IMR-90 (cell line): ENCODE measurements around the gene NNT.
"Not testable (repeated sequence)": the region's sequence is repeated elsewhere in the genome, so short reads cannot be mapped to it uniquely, and the experiment has no call there.

Source experiments
- BHLHE40 ChIP-seq: fragments of 150-350 bp; IDR thresholded peaks from 2 replicates; pipeline ENCODE4 v1.6.1; 2016; ENCODE audit warnings: mild to moderate bottlenecking, low read depth, low read length
- CEBPB ChIP-seq: IDR thresholded peaks from 2 replicates; pipeline ENCODE4 v1.6.1; 2012; ENCODE audit warnings: low read depth, low read length, improper control_type of control experiment
- CHD1 ChIP-seq: IDR thresholded peaks from 2 replicates; pipeline ENCODE4 v1.6.1; 2012; ENCODE audit warnings: low read depth, low read length, improper control_type of control experiment
- CTCF ChIP-seq: conservative IDR thresholded peaks from 2 replicates; pipeline ENCODE4 v1.5.1; 2012; ENCODE audit warnings: mild to moderate bottlenecking, low read depth, low read length, improper control_type of control experiment
- ELK1 ChIP-seq: fragments of 150-350 bp; IDR thresholded peaks from 2 replicates; pipeline ENCODE4 v1.6.1; 2016; ENCODE audit warnings: low read depth, mild to moderate bottlenecking, low read length, moderate library complexity, borderline replicate concordance
- MAFK ChIP-seq: IDR thresholded peaks from 2 replicates; pipeline ENCODE4 v1.6.1; 2012; ENCODE audit warnings: low read depth, low read length, improper control_type of control experiment
- MAZ ChIP-seq: IDR thresholded peaks from 2 replicates; pipeline ENCODE4 v1.6.1; 2012; ENCODE audit warnings: low read depth, mild to moderate bottlenecking, low read length, improper control_type of control experiment, moderate library complexity, borderline replicate concordance
- MXI1 ChIP-seq: IDR thresholded peaks from 2 replicates; pipeline ENCODE4 v1.6.1; 2012; ENCODE audit warnings: low read depth, mild to moderate bottlenecking, low read length, moderate library complexity, borderline replicate concordance
- NFE2L2 ChIP-seq: fragments of 150-350 bp; IDR thresholded peaks from 2 replicates; pipeline ENCODE4 v1.6.1; 2016; ENCODE audit warnings: low read depth, mild to moderate bottlenecking, low read length
- POLR2A ChIP-seq: IDR thresholded peaks from 2 replicates; pipeline ENCODE4 v1.6.1; 2012; ENCODE audit warnings: mild to moderate bottlenecking, low read depth, low read length
- RAD21 ChIP-seq: IDR thresholded peaks from 2 replicates; pipeline ENCODE4 v1.6.1; 2012; ENCODE audit warnings: low read length, improper control_type of control experiment
- RCOR1 ChIP-seq: IDR thresholded peaks from 2 replicates; pipeline ENCODE4 v1.6.1; 2012; ENCODE audit warnings: mild to moderate bottlenecking, low read length, improper control_type of control experiment; ENCODE audit not compliant: insufficient replicate concordance
- SMC3 ChIP-seq: fragments of 150-350 bp; IDR thresholded peaks from 2 replicates; pipeline ENCODE4 v1.6.1; 2016; ENCODE audit warnings: low read depth, mild to moderate bottlenecking, antibody characterized with exemption, low read length, moderate library complexity
- USF2 ChIP-seq: fragments of 150-350 bp; IDR thresholded peaks from 2 replicates; pipeline ENCODE4 v1.6.1; 2017; ENCODE audit warnings: mild to moderate bottlenecking, antibody characterized with exemption, low read length, low read depth

- not testable (repeated sequence) for TF ChIP-seq POLR2A, RAD21, CTCF, MXI1, SMC3, CHD1, MAFK, BHLHE40, ELK1, RCOR1, NFE2L2, MAZ, USF2, CEBPB
Measured at GRCh38 chr5:43665749-43666148, 62.8 kb downstream of the NNT start.
